Measurements from ENCODE around the gene INTS15.

INTS15 gene

GRCh38 chr7:6644728-6645127 is 54.9 kb downstream of the INTS15 start:
- no peak for DNase-seq

- DNase-seq: no peak
Observed at GRCh38 chr7:6646465-6646864, 56.6 kb downstream of the INTS15 start.

- no peak for DNase-seq
Observed at GRCh38 chr7:6647080-6647479, 57.3 kb downstream of the INTS15 start.

GRCh38 chr7:6647541-6647940 is 57.7 kb downstream of the INTS15 start:
- DNase-seq: no peak

GRCh38 chr7:6648066-6648814 is 58.4 kb downstream of the INTS15 start:
- DNase-seq: no peak

DNA sequence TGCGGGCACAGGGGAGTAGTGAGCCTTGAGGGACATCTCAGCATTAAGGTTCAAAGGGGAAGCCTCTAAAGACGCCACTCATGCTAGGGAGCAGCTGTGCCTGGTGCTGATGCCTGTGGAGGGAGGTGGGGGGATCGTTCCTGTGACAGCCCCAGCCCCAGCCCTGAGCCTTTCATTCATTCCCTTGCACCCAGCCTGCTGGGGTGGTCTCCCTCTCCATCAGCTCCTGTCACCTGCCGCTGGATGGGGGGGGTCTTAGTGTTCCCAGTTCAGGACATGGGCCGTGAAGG is 58.9 kb downstream of the INTS15 start:
- DNase-seq: no peak

DNA sequence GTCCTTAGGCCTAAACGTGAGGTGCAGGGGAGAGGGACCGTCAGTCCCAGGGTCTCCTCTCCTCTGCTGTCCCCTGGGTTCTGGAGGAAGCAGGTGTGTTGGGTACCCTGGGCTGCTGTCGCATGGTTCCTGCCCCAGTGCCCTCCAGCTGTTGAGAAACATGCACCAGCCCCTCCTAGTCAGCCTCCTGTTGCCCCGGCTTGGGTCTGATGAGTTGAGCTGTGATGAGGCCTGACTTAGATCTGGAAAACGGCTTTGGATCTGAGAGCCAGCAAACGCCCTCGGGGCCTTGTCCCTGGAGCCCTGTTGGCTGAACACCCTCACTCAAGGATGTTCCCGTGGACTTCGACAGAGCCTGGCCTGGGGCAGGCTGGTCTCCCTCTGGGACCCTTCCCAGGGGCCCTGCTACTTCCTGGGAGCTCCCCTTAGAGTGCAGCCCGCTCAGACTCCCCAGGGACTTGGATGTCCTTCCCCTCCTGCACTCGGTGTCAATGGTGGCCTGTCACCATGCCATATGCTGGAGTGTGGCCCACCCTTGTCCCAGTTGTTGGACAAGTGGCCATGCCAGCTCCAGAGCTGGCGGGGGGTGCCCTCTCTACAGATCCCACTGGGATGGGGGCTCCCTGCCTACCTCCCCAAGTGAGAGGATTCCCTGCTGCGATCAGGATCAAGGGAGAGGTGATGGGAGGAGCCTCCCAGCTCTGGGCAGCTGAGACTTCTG is 59.6 kb downstream of the INTS15 start:
- no peak for DNase-seq

GRCh38 chr7:6650086-6650485 is 60.3 kb downstream of the INTS15 start:
- no peak for DNase-seq

- DNase-seq: no peak
Observed at GRCh38 chr7:6650521-6651011, 60.7 kb downstream of the INTS15 start.

DNA sequence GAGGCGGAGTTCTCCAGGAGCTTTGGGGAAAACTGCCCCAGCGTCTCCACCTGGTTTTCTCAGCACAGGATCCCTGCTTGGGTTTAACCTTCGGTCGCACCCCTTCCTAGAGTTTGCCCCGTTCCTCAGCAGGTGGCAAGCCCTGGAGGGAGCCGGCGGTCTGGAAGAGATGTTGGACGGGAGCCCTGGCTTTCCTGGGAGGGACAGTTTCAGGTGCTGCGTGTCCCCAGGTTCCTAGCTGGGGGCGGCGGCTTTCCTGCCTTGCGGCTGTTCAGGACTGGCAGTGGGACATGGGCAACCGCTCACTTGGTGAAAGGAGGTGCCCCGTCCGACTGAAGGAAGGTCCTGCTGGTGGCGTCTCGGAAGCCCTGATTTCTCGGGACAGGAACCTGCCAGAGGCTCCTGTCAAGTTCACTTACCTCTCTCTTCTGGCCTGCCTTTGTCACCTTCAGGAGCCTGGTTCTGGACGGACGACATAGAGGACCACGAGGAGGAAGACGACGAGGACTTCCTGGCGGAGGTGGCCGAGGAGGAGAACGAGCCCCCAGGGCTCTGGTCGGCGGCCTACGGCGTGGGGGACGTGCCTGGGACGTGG is 62.1 kb downstream of the INTS15 start:
- DNase-seq: no peak

DNA sequence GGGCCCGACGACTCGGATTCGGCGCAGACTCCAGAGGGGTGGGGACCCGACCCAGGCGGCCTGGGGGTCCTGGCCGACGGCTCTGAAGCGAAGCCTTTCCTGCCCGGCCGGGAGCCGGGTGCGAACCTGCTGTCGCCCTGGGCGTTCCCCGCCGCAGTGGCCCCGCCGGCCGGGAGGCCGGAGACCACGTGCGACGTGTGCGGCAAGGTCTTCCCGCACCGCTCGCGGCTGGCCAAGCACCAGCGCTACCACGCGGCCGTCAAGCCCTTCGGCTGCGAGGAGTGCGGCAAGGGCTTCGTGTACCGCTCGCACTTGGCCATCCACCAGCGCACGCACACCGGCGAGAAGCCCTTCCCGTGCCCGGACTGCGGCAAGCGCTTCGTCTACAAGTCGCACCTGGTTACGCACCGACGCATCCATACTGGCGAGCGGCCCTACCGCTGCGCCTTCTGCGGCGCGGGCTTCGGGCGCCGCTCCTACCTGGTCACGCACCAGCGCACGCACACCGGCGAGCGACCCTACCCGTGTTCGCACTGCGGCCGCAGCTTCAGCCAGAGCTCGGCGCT is 62.7 kb downstream of the INTS15 start:
- no peak for DNase-seq

DNA sequence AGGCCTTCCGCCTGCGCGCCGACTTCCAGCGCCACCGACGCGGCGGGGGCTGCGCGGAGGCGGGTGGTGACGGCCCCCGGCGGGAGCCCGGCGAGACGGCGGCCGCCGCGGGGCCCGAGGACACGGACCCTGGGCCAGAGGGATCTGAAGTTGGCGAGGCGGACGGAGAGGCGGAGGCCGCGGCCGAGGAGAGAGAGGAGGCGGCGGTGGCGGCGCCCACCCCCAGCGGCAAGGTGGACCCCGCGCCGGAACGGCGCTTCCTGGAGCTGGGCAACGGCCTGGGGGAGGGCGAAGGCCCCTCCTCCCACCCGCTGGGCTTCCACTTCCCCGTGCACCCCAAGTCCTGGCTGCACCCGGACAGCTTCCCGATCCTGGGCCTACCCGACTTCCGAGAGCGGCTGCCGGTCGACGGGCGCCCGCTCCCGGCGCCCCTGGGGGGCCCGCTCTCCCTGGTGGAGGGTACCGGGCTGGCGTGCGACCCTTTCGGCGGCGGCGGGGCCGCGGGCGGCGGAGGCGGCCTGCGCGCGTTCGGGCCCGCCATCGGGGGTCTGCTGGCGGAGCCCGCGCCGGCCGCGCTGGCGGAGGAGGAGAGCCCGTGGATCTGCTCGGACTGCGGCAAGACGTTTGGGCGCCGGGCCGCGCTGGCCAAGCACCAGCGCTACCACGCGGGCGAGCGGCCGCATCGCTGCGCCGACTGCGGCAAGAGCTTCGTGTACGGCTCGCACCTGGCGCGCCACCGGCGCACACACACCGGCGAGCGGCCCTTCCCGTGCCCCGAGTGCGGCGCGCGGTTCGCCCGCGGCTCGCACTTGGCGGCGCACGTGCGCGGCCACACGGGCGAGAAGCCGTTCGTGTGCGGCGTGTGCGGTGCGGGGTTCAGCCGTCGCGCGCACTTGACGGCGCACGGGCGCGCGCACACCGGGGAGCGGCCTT is 63.5 kb downstream of the INTS15 start:
- no peak for DNase-seq

DNA sequence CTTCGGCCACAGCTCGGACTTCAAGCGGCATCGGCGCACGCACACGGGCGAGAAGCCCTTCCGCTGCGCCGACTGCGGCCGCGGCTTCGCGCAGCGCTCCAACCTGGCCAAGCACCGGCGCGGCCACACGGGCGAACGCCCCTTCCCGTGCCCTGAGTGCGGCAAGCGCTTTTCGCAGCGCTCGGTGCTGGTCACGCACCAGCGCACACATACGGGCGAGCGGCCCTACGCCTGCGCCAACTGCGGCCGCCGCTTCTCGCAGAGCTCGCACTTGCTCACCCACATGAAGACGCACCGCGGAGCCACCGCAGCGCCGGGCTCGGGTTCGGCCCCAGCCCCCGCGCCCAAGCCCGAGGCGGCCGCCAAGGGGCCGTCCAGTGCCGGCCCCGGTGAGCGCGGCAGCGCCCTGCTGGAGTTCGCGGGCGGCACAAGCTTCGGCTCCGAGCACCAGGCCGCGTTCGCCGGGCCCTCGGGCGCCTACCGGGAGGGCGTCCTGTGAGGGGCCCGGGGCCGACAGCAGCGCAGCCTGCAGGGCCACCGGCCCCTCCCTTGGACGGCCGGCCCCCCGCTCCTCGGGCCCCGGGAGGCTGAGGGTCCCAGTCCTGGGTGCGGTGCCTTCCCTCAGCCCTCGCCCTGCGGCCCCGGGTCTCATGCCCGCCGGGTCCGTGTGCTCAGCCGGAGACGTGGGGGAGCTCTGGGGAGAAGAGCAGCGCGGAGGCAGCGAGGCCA is 64.5 kb downstream of the INTS15 start:
- no peak for DNase-seq

DNA sequence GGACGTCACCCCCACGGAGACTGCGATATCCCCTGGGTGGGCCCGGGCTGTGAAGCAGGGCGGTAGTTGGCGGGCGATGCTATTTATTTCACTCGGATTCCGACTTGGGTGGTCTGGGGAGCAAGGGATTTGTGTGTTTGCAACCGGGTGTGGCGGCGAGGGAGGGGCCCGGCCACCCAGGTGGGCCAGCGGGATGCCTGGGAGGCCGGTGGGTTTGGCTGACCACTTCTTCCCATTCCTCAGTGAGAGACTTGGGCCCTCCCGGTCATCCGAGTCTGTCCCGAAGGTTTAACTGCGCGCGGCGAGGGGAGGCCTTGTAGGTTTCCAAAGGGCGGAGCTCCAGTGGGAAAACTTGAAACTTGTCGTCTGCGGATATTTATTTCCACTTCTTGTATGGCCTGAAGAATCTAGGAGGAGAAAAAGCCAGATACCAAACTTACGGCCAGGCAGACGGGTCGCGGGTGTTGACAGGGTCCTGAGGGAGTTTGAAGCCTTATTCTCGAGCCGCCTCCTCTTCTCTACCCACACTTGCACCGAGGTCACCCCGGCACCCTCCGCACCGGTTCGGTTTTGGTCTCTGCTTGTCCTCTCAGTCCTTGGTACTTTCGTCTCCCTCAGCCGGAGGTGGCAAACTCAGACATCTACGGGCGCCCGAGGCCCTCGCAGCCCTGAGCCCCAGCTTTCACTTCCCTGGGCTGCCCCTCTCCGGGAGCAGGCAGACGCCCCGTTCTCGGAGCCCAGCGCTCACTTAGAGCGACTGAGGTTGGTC is 65.2 kb downstream of the INTS15 start:
- no peak for DNase-seq

GRCh38 chr7:6655636-6656385 is 66.0 kb downstream of the INTS15 start:
- no peak for DNase-seq

DNA sequence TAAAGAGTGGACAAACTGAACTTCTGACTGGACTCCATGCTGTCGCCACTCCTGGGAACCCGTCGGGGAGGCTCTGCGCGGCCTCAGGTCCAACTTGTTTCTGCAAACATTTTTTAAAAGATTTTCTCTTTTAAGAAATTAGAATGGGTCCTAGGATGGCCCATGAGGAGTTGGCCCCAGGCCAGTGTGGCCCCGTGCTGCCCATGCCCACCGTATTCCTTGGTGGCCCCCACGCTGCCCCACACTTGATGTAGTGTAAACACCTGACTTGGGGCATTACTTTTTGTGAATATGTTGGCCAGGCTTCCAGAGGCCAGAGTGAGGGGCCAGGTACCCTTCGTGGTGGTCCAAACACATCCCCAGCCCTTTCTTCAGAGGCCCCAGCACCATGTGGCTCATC is 66.6 kb downstream of the INTS15 start:
- no peak for DNase-seq
